ENCODE measurements around the gene GLMP.

Gene GLMP

DNA sequence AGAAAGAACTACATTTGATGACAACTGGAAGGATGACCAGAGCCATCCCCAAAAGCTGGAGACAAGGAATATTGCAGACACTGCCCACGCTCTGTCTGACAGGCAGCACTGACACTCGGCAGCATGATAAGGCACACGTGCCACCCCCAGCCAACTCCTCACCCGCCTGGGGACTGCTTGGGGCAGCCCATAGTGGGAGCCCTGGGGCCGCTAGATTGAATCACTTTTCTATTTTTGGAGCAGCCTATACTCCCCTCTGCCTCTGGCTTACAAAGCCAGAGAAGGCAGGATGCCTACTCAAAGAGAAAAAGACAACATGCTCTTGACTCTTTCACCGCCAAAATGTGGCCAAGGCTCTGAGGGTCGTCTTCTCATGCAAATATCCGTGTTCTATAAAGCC is 14.2 kb downstream of the GLMP start:
- Histone ChIP-seq H3K36me3 (peaks cover 27 to 46% (median 28%) of the 10 kb centered on the region in 3 donors), H3K27ac (no peak overlapping the region), H3K27me3 (no peaks in the 10 kb centered on the region), H3K4me1 (peaks cover 0 to 52% (median 24%) of the 10 kb centered on the region in 4 donors), H3K4me3 (peak overlapping the region; percentile 77 to 94), H3K9me3 (no peaks in the 10 kb centered on the region)
- no peak for DNase-seq
- TF ChIP-seq, protein P1, sequence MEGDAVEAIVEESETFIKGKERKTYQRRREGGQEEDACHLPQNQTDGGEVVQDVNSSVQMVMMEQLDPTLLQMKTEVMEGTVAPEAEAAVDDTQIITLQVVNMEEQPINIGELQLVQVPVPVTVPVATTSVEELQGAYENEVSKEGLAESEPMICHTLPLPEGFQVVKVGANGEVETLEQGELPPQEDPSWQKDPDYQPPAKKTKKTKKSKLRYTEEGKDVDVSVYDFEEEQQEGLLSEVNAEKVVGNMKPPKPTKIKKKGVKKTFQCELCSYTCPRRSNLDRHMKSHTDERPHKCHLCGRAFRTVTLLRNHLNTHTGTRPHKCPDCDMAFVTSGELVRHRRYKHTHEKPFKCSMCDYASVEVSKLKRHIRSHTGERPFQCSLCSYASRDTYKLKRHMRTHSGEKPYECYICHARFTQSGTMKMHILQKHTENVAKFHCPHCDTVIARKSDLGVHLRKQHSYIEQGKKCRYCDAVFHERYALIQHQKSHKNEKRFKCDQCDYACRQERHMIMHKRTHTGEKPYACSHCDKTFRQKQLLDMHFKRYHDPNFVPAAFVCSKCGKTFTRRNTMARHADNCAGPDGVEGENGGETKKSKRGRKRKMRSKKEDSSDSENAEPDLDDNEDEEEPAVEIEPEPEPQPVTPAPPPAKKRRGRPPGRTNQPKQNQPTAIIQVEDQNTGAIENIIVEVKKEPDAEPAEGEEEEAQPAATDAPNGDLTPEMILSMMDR (IDR thresholded peaks at IDR 0.05): no peak
- intact Hi-C loops (cut with DNase I; ENCODE audit: low total_unique reads): no loop called here

GRCh38 chr1:156279837-156280236 is 15.6 kb downstream of the GLMP start:
- no peak overlapping the region for H3K27ac ChIP-seq
- H3K27me3 ChIP-seq: no peaks in the 10 kb centered on the region
- DNase-seq: no peak
- H3K4me3 ChIP-seq: no peak overlapping the region
- H3K4me1 ChIP-seq: peaks cover 0 to 44% (median 24%) of the 10 kb centered on the region in 4 donors
- peaks cover 41 to 50% (median 41%) of the 10 kb centered on the region in 3 donors for H3K36me3 ChIP-seq
- intact Hi-C loops (cut with DNase I; ENCODE audit: low total_unique reads): no loop called here
- TF ChIP-seq, protein P1 (IDR thresholded peaks at IDR 0.05): no peak
- no peaks in the 10 kb centered on the region for H3K9me3 ChIP-seq

DNA sequence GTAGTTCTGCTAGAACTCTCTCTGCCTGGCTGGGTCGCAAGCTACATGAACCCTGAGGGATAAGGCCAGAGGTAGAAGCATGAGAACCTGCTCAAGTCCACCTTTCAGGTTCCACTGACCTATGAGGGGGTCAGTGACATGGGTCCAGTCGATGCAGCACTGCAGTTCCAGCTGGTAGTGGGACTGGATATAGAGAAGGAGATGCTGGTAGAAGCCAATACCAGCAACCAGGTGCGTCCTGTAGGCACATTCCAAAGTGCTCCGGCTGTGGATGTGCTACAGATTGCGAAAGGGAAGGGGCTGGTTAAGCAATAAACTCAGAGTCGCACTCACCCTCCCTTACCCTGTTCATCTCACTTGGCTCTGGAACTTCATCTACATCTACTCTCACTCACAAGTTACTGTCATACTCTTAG is 18.5 kb downstream of the GLMP start:
- peaks cover 68 to 79% (median 70%) of the 10 kb centered on the region in 3 donors for H3K36me3 ChIP-seq
- no peak overlapping the region for H3K27ac ChIP-seq
- H3K4me1 ChIP-seq: peaks cover 0 to 21% (median 15%) of the 10 kb centered on the region in 4 donors

GRCh38 chr1:156276532-156276931 is 18.9 kb downstream of the GLMP start:
- TF ChIP-seq, protein P1 (IDR thresholded peaks at IDR 0.05): no peak
- Histone ChIP-seq H3K36me3 (peaks cover 72 to 83% (median 74%) of the 10 kb centered on the region in 3 donors), H3K27me3 (no peaks in the 10 kb centered on the region), H3K4me1 (peaks cover 0 to 16% (median 12%) of the 10 kb centered on the region in 4 donors), H3K9me3 (no peaks in the 10 kb centered on the region), H3K27ac (no peak overlapping the region), H3K4me3 (no peak overlapping the region)
- no peak for DNase-seq
- intact Hi-C loops (cut with DNase I; ENCODE audit: low total_unique reads): no loop called here

More for the DNA sequence above, 18.5 kb downstream of the GLMP start:
- Histone ChIP-seq H3K4me3 (no peak overlapping the region), H3K9me3 (no peaks in the 10 kb centered on the region), H3K27me3 (no peaks in the 10 kb centered on the region)
- TF ChIP-seq, protein P1 (IDR thresholded peaks at IDR 0.05): no peak
- DNase-seq: peak in 1 of 2 donors; percentile 31
- intact Hi-C loops (cut with DNase I; ENCODE audit: low total_unique reads): no loop called here

- H3K36me3 ChIP-seq: peaks cover 84 to 100% (median 93%) of the 10 kb centered on the region in 3 donors
- no peak overlapping the region for H3K27ac ChIP-seq
- no peaks in the 10 kb centered on the region for H3K4me1 ChIP-seq
- DNase-seq: no peak
- intact Hi-C loops (cut with DNase I; ENCODE audit: low total_unique reads): no loop called here
- no peak overlapping the region for H3K4me3 ChIP-seq
- no peaks in the 10 kb centered on the region for H3K9me3 ChIP-seq
- TF ChIP-seq, protein P1 (IDR thresholded peaks at IDR 0.05): no peak
- H3K27me3 ChIP-seq: no peaks in the 10 kb centered on the region
These were observed 25.2 kb downstream of the GLMP start for GRCh38 chr1:156270314-156270713.

- peaks cover 81 to 100% (median 91%) of the 10 kb centered on the region in 3 donors for H3K36me3 ChIP-seq
These were observed 27.1 kb downstream of the GLMP start for GRCh38 chr1:156268336-156268735.

More at GRCh38 chr1:156268336-156268735, 27.1 kb downstream of the GLMP start:
- no peak overlapping the region for H3K4me3 ChIP-seq
- no peaks in the 10 kb centered on the region for H3K4me1 ChIP-seq
- TF ChIP-seq, protein P1 (IDR thresholded peaks at IDR 0.05): no peak
- no peaks in the 10 kb centered on the region for H3K9me3 ChIP-seq
- no peak for DNase-seq
- H3K27ac ChIP-seq: no peak overlapping the region
- intact Hi-C loops (cut with DNase I; ENCODE audit: low total_unique reads): no loop called here
- no peaks in the 10 kb centered on the region for H3K27me3 ChIP-seq
